ENCODE data around the gene STARD7. TPM values are rescaled to one million over a fixed set of nuclear protein-coding genes. Genes with fewer than 3 reads are reported as not detected.

The STARD7 gene
- total and polyA plus RNA-seq, 10 of the 15 experiments (the other 5 are each of a cell fraction or from before 2014, with no cell fraction given), result 85.4 to 237 (median 153) TPM

DNA sequence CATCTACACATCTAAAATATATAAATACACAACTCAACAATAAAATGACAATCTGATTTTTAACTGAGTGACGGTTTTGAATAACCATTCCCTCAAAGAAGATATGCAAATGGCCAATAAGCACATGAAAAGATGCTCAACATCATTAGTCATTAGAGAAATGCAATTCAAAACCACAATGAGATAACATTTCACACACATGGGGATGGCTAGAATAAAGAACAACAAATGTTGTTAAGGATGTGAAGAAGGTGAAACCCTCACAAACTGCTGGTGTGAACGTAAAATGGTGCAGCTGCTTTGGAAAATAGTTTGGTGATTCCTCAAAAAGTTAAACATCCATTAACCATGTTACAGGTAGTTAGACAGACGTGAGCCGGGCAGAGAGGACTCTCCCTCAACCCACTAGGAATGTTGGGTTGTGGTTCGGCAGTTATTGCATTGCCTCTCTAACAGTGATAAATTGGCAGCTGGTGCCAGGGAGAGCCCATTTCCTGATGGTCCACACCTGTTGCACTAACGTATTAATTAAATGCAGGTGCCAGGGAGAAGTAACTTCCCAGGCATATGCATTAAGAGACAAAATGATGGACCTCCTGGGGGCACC is 41.1 kb downstream of the STARD7 start (continued):
- 0 out of 2 replicates have a peak, but pooled peaks have one; percentile 17 for TF ChIP-seq ZNF687 (IDR thresholded peaks at IDR 0.05)
- no peak for TF ChIP-seq TCF7 (IDR thresholded peaks at IDR 0.05; ENCODE audit: borderline replicate concordance)
- TF ChIP-seq TCF3 (IDR thresholded peaks at IDR 0.05; ENCODE audit: borderline replicate concordance, insufficient read depth, low read depth, low read length), result no peak
- no peak for TF ChIP-seq KDM1A (IDR thresholded peaks at IDR 0.05; ENCODE audit: borderline replicate concordance)
- TF ChIP-seq IKZF2 (IDR thresholded peaks at IDR 0.05), result peak; percentile 54 to 59; a peak in 2 of 4 replicates
- no peak for TF ChIP-seq ZNF592 (IDR thresholded peaks at IDR 0.05)
- TF ChIP-seq IKZF1 (conservative IDR thresholded peaks at IDR 0.05), result peak; percentile 49
- TF ChIP-seq, protein P1, sequence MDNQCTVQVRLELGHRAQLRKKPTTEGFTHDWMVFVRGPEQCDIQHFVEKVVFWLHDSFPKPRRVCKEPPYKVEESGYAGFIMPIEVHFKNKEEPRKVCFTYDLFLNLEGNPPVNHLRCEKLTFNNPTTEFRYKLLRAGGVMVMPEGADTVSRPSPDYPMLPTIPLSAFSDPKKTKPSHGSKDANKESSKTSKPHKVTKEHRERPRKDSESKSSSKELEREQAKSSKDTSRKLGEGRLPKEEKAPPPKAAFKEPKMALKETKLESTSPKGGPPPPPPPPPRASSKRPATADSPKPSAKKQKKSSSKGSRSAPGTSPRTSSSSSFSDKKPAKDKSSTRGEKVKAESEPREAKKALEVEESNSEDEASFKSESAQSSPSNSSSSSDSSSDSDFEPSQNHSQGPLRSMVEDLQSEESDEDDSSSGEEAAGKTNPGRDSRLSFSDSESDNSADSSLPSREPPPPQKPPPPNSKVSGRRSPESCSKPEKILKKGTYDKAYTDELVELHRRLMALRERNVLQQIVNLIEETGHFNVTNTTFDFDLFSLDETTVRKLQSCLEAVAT (IDR thresholded peaks at IDR 0.05), result no peak

Data from GM12878 (cell line).